ENCODE results near the gene FGF1. TPM values are rescaled to one million over a fixed set of nuclear protein-coding genes. Genes with fewer than 3 reads are reported as not detected.
A peak's percentile ranks its signal among the peaks of the same experiment; 100 is the strongest.

FGF1 gene
- total RNA-seq, 6 experiments from 2014 or later, result 0.12 to 0.56 (median 0.42) TPM; not detected in 1

DNA sequence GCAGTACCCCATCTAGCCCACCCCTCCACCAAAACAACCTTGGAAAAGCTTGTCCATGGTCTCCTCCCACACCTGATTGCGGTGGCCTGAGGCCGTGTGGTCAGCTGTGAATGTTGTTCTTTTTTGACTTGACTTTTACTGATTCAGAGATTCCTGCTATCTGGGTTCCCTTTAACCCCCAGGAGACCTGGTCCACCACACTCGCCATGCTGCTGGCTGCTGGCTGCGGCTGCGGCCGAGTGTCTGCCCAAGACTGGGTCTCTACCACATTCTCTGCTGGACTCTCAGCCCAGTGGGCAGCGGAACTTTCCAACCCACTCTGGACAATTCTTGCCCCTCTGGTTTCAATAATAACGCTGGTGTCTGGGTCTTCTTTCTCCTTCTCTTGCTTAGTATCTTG, 28.4 kb downstream of the FGF1 start:
- TF ChIP-seq POLR2A (IDR thresholded peaks at IDR 0.05), result no peak
- TF ChIP-seq, protein P1, sequence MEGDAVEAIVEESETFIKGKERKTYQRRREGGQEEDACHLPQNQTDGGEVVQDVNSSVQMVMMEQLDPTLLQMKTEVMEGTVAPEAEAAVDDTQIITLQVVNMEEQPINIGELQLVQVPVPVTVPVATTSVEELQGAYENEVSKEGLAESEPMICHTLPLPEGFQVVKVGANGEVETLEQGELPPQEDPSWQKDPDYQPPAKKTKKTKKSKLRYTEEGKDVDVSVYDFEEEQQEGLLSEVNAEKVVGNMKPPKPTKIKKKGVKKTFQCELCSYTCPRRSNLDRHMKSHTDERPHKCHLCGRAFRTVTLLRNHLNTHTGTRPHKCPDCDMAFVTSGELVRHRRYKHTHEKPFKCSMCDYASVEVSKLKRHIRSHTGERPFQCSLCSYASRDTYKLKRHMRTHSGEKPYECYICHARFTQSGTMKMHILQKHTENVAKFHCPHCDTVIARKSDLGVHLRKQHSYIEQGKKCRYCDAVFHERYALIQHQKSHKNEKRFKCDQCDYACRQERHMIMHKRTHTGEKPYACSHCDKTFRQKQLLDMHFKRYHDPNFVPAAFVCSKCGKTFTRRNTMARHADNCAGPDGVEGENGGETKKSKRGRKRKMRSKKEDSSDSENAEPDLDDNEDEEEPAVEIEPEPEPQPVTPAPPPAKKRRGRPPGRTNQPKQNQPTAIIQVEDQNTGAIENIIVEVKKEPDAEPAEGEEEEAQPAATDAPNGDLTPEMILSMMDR (IDR thresholded peaks at IDR 0.05), result no peak
- DNase-seq (no peak), ATAC-seq (no peak)
- Histone ChIP-seq H3K4me1 (no peaks in the 10 kb centered on the region), H3K27ac (no peak overlapping the region), H3K27me3 (no peaks in the 10 kb centered on the region), H3K9me3 (no peaks in the 10 kb centered on the region), H3K4me3 (no peak overlapping the region), H3K36me3 (no peaks in the 10 kb centered on the region)
- 82% methylated on average over 7 of the region's 8 CpGs for WGBS (ENCODE audit: insufficient coverage, low coverage, low lambda C conversion rate, missing lambda C conversion rate)
- intact Hi-C loops (cut with DNase I), result no loop called here

DNA sequence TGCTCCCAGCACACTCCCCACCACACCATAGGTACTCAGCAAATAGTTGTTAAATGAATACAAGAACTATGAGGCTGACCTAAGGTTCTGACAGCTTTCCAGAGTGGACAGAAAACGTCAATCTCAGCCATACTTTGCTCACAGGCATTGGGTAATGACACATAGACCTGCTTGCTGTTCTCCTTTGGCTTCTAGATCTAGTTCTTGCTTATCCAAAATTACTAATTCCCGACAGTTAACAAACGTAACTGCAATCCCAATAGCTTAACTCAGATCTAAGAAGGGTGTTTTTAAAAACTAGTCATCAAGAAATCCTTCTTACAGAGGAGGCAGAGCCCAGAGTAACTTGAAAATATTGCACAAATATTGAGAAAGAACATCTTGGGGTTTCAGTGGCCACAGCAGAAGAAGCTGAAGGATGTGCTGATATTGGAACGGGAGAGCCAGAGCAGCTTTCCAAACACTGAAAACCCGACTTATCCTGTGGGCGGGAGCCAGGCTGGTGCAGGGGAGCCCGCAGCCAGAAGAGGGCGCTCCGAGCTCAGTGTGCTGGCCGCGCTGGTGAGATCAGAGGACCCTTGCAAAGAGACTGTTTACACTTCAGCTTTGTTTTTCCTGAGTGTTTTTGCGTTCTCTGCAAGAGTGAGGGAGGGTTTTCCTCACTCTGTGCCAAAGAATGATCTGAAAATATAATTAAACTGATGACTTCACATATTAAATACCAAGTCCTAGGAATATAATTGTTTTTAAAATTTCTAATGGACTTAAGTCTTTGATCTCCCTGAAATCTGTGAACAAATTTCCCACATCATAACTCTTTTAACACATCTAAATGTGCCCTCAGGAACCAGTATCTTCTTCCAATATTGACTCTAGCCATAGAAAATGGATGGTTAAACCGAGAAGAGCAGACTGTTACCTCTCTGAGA, 30.3 kb downstream of the FGF1 start:
- no peaks in the 10 kb centered on the region for H3K27me3 ChIP-seq
- no peak overlapping the region for H3K4me3 ChIP-seq
- H3K4me1 ChIP-seq, result no peaks in the 10 kb centered on the region
- H3K36me3 ChIP-seq, result no peaks in the 10 kb centered on the region
- no peak overlapping the region for H3K27ac ChIP-seq
- DNase-seq (peak; percentile 75 to 80 (median 76)), ATAC-seq (peak; percentile 97 to 100 (median 98))
- 22% methylated on average over 9 of the region's 13 CpGs for WGBS (ENCODE audit: insufficient coverage, low coverage, low lambda C conversion rate, missing lambda C conversion rate)
- no peaks in the 10 kb centered on the region for H3K9me3 ChIP-seq
- intact Hi-C loops (cut with DNase I), result no loop called here
- TF ChIP-seq POLR2A (IDR thresholded peaks at IDR 0.05), result no peak
- TF ChIP-seq, protein P1 (IDR thresholded peaks at IDR 0.05), result peak; percentile 97 to 100 (median 99)

DNA sequence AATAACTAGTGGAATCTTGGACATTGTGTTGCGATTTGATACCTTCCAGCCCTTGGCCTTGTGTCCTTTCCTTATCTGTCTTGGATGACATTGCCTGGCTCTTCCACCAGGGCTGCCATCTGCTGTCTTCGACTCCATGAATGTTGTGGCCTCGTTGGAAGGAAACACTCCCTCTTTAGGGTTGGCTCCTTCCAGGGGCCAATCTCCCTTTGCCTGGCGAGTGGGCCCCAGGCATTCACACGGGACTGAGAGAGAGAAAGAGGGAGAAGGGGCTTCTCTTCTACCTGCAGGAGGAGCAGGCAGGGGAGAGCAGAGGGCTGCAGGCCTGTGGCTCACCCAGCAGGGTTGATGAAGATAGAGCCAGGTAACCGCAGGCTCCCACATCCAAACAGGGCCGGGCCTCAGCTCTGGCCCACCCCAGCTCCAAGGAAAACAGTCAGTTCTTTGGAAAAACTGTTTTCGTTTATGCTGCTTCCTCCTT, 31.3 kb downstream of the FGF1 start:
- intact Hi-C loops (cut with DNase I), result no loop called here
- H3K4me1 ChIP-seq, result no peaks in the 10 kb centered on the region
- no peaks in the 10 kb centered on the region for H3K9me3 ChIP-seq
- ATAC-seq (no peak), DNase-seq (no peak)
- no peak overlapping the region for H3K4me3 ChIP-seq
- TF ChIP-seq, protein P1 (IDR thresholded peaks at IDR 0.05), result no peak
- TF ChIP-seq POLR2A (IDR thresholded peaks at IDR 0.05), result no peak
- H3K27me3 ChIP-seq, result no peaks in the 10 kb centered on the region
- no peaks in the 10 kb centered on the region for H3K36me3 ChIP-seq
- 58% methylated on average over 5 of the region's 8 CpGs for WGBS (ENCODE audit: insufficient coverage, low coverage, low lambda C conversion rate, missing lambda C conversion rate)
- no peak overlapping the region for H3K27ac ChIP-seq

DNA sequence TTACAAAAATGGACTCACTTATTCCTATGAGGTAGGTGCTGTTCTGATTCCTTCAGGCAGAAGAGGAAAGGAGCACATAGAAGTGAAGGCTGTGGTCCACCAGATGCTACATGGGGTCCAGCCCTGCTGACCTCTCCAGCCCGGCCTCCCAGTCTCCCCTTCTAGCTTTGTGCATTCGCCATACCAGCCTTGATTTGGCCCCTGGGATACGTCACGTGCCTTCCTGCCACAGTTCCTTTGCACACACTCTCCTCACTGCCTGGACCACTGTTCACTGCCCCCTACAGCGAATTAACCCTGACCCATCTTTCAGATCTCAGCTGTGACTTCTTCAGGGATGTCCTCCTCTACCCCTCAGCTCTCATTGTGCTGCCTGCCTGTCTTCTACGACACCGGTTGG, 32.6 kb downstream of the FGF1 start:
- no peak for TF ChIP-seq POLR2A (IDR thresholded peaks at IDR 0.05)
- TF ChIP-seq, protein P1 (IDR thresholded peaks at IDR 0.05), result no peak
- Histone ChIP-seq H3K36me3 (no peaks in the 10 kb centered on the region), H3K4me3 (no peak overlapping the region), H3K27ac (no peak overlapping the region), H3K4me1 (no peaks in the 10 kb centered on the region), H3K27me3 (no peaks in the 10 kb centered on the region), H3K9me3 (no peaks in the 10 kb centered on the region)
- 88% methylated on average over 6 of the region's 7 CpGs for WGBS (ENCODE audit: insufficient coverage, low coverage, low lambda C conversion rate, missing lambda C conversion rate)
- ATAC-seq (no peak), DNase-seq (no peak)
- intact Hi-C loops (cut with DNase I), result no loop called here
